Mesodermal cell (in vitro differentiated cells): ENCODE measurements around the gene NCOA3.
A peak's percentile ranks its signal among the peaks of the same experiment; 100 is the strongest.
"Not testable (repeated sequence)": the region's sequence is repeated elsewhere in the genome, so short reads cannot be mapped to it uniquely, and the experiment has no call there.

Source experiments
- H3K27ac ChIP-seq: 2 replicates; pipeline ENCODE4 v1.7.0; 2013; ENCODE audit warnings: mild to moderate bottlenecking, low read depth, low read length, moderate library complexity; ENCODE audit not compliant: severe bottlenecking
- H3K36me3 ChIP-seq: 2 replicates; pipeline ENCODE4 v1.7.1; 2013; ENCODE audit warnings: mild to moderate bottlenecking, low read length, moderate library complexity; ENCODE audit not compliant: control insufficient read depth, insufficient read depth
- H3K4me1 ChIP-seq: one replicate; pipeline ENCODE4 v1.7.1; 2013; ENCODE audit warnings: mild to moderate bottlenecking, low read length; ENCODE audit not compliant: insufficient read depth, control insufficient read depth, poor library complexity, severe bottlenecking
- H3K4me3 ChIP-seq: 2 replicates; pipeline ENCODE4 v1.7.0; 2013; ENCODE audit warnings: low read length, control low read depth, mild to moderate bottlenecking; ENCODE audit not compliant: insufficient read depth, poor library complexity, severe bottlenecking; ENCODE audit errors: extremely low read depth
- H3K9me3 ChIP-seq: 2 replicates; pipeline ENCODE4 v1.7.1; 2013; ENCODE audit warnings: mild to moderate bottlenecking, low read length, moderate library complexity; ENCODE audit not compliant: control insufficient read depth
- WGBS, 2 experiments: methylation state at CpG; one replicate each; pipeline ENCODE4 v1.1.5; 2013; ENCODE audit warnings: missing lambda C conversion rate in 2 of 2; ENCODE audit not compliant: insufficient coverage in 2 of 2; 5-methylcytosine and 5-hydroxymethylcytosine counted together

Gene NCOA3

GRCh38 chr20:47551841-47552240 is 50.2 kb downstream of the NCOA3 start:
- no peak overlapping the region for H3K4me3 ChIP-seq

GRCh38 chr20:47552996-47553395 is 51.3 kb downstream of the NCOA3 start:
- Histone ChIP-seq H3K4me3 (no peak overlapping the region), H3K9me3 (no peaks in the 10 kb centered on the region), H3K27ac (no peak overlapping the region), H3K36me3 (no peaks in the 10 kb centered on the region), H3K4me1 (peaks cover 3% of the 10 kb centered on the region)
- 88 to 89% methylated on average over 5 to 7 of the region's 9 CpGs for WGBS, 2 experiments

More at GRCh38 chr20:47551841-47552240, 50.2 kb downstream of the NCOA3 start:
- Histone ChIP-seq H3K4me1 (no peaks in the 10 kb centered on the region), H3K9me3 (no peaks in the 10 kb centered on the region), H3K36me3 (no peaks in the 10 kb centered on the region), H3K27ac (no peak overlapping the region)

- WGBS, 2 experiments, result no CpG with 5 or more reads among the region's 8 CpGs
- H3K9me3 ChIP-seq, H3K27ac ChIP-seq: not testable (repeated sequence)
Measured at GRCh38 chr20:47553594-47554235, 52.0 kb downstream of the NCOA3 start.

GRCh38 chr20:47554283-47554682 is 52.6 kb downstream of the NCOA3 start:
- H3K4me3 ChIP-seq, H3K4me1 ChIP-seq, H3K9me3 ChIP-seq, H3K36me3 ChIP-seq, H3K27ac ChIP-seq: not testable (repeated sequence)

More at GRCh38 chr20:47553594-47554235, 52.0 kb downstream of the NCOA3 start:
- not testable (repeated sequence) for H3K4me1 ChIP-seq, H3K36me3 ChIP-seq, H3K4me3 ChIP-seq

GRCh38 chr20:47557218-47557617 is 55.5 kb downstream of the NCOA3 start:
- H3K4me3 ChIP-seq, result no peak overlapping the region
- WGBS, 2 experiments, result 80% methylated on average over 1 of the region's 2 CpGs; no CpG with 5 or more reads in 1 of the 2 experiments
- H3K4me1 ChIP-seq, result peaks cover 5% of the 10 kb centered on the region
- H3K27ac ChIP-seq, result no peak overlapping the region
- H3K36me3 ChIP-seq, result no peaks in the 10 kb centered on the region
- H3K9me3 ChIP-seq, result no peaks in the 10 kb centered on the region

- Histone ChIP-seq H3K4me3 (no peak overlapping the region), H3K27ac (no peak overlapping the region), H3K9me3 (no peaks in the 10 kb centered on the region), H3K36me3 (no peaks in the 10 kb centered on the region), H3K4me1 (peaks cover 5% of the 10 kb centered on the region)
- 24 to 31% methylated on average over 6 of the region's 7 CpGs for WGBS, 2 experiments
Measured at GRCh38 chr20:47557791-47558190, 56.1 kb downstream of the NCOA3 start.

GRCh38 chr20:47558295-47559066 is 56.8 kb downstream of the NCOA3 start:
- 58 to 81% methylated on average over 4 to 9 of the region's 10 CpGs for WGBS, 2 experiments
- Histone ChIP-seq H3K9me3 (no peaks in the 10 kb centered on the region), H3K4me3 (no peak overlapping the region), H3K27ac (no peak overlapping the region), H3K4me1 (peaks cover 5% of the 10 kb centered on the region), H3K36me3 (no peaks in the 10 kb centered on the region)

GRCh38 chr20:47559141-47559540 is 57.5 kb downstream of the NCOA3 start:
- Histone ChIP-seq H3K4me3 (no peak overlapping the region), H3K36me3 (no peaks in the 10 kb centered on the region), H3K9me3 (no peaks in the 10 kb centered on the region), H3K4me1 (peaks cover 5% of the 10 kb centered on the region), H3K27ac (peak overlapping the region; percentile 54)

GRCh38 chr20:47561180-47561579 is 59.5 kb downstream of the NCOA3 start:
- no peak overlapping the region for H3K4me3 ChIP-seq
- H3K27ac ChIP-seq, result no peak overlapping the region
- 91 to 100% methylated on average over 2 to 3 of the region's 3 CpGs for WGBS, 2 experiments

GRCh38 chr20:47561603-47562583 is 60.2 kb downstream of the NCOA3 start:
- H3K27ac ChIP-seq, result no peak overlapping the region
- no CpG with 5 or more reads among the region's 4 CpGs for WGBS, 2 experiments
- no peak overlapping the region for H3K4me3 ChIP-seq
- no peaks in the 10 kb centered on the region for H3K9me3 ChIP-seq
- H3K36me3 ChIP-seq, result no peaks in the 10 kb centered on the region
- H3K4me1 ChIP-seq, result peaks cover 5% of the 10 kb centered on the region

More at GRCh38 chr20:47561180-47561579, 59.5 kb downstream of the NCOA3 start:
- Histone ChIP-seq H3K4me1 (peaks cover 5% of the 10 kb centered on the region), H3K36me3 (no peaks in the 10 kb centered on the region), H3K9me3 (no peaks in the 10 kb centered on the region)
